K562 (cell line): Measurements from ENCODE around the gene CST6. TPM values are rescaled to one million over a fixed set of nuclear protein-coding genes. Genes with fewer than 3 reads are reported as not detected.

Source experiments
- ATAC-seq: fragments of 200-7000 bp; cut with Tn5 transposase; 3 replicates; pipeline ENCODE4 v1.9.1; 2020; ENCODE audit warnings: moderate library complexity
- BruUV-seq: library from RNA; stranded (reverse); fragments of 400-500 nt; replicated peaks from 2 replicates; lab custom pipeline; 2021; lab: Mats Ljungman, UMichigan
- CTCF ChIA-PET: fragments of 300-600 bp; formaldehyde crosslinking; extraction: SDS; loops from one replicate; lab custom pipeline; 2021; ENCODE audit warnings: low intra/inter-chr PET ratio; lab: Yijun Ruan, JAX
- POLR2A ChIA-PET: fragments of 300-600, 350-650 bp; sonication (Branson Sonifier 250); formaldehyde crosslinking; extraction: SDS; loops from one replicate; lab custom pipeline; 2021; ENCODE audit warnings: antibody characterized with exemption, inconsistent platforms; lab: Yijun Ruan, JAX
- DNase-seq, 4 experiments: peaks; one replicate each; pipeline versions ENCODE4 v3.0.0 to v3.0.0-alpha.2; 2011 to 2018; ENCODE audit warnings: low spot score in 3 of 4, mixed read lengths in 3 of 4; ENCODE audit errors: extremely low read depth in 1 of 4
- FAIRE-seq: peaks from 2 replicates; lab custom pipeline; 2011; peaks lifted over from hg19 to GRCh38; lab: Jason Lieb, UNC
- H2AFZ ChIP-seq: 2 replicates; pipeline ENCODE4 v1.6.0; 2011; ENCODE audit warnings: low read depth, low read length, control low read depth, inconsistent platforms
- H3K27ac ChIP-seq: fragments of 200-600 bp; 3 replicates; pipeline ENCODE4 v1.8.0; 2011; ENCODE audit warnings: low read depth, mild to moderate bottlenecking, control low read depth, inconsistent platforms, low read length, moderate library complexity, mixed read lengths; ENCODE audit errors: extremely low read depth
- H3K27me3 ChIP-seq, 2 experiments: fragments of 300-600 bp in 1 of 2; 2 replicates in 1 of 2; 3 replicates in 1 of 2; pipeline versions ENCODE4 v1.6.0 to v1.8.0; 2011; ENCODE audit warnings: inconsistent platforms in 2 of 2, low read length in 2 of 2, mild to moderate bottlenecking in 1 of 2, mixed read lengths in 1 of 2, moderate library complexity in 1 of 2; ENCODE audit not compliant: control insufficient read depth in 2 of 2, insufficient read depth in 2 of 2
- H3K36me3 ChIP-seq: fragments of 300-600 bp; 3 replicates; pipeline ENCODE4 v1.8.0; 2011; ENCODE audit warnings: mild to moderate bottlenecking, low read length, inconsistent platforms; ENCODE audit not compliant: control insufficient read depth, insufficient read depth
- H3K4me1 ChIP-seq, 2 experiments: fragments of 200-600 bp in 1 of 2; replicated peaks in 1 of 2; 2 replicates in 1 of 2; 3 replicates in 1 of 2; pipeline versions ENCODE4 v1.5.1 to v1.8.0; 2011; ENCODE audit warnings: inconsistent platforms in 2 of 2, low read length in 2 of 2, mild to moderate bottlenecking in 1 of 2, mixed read lengths in 1 of 2, moderate library complexity in 1 of 2; ENCODE audit not compliant: control insufficient read depth in 2 of 2, insufficient read depth in 2 of 2
- H3K4me2 ChIP-seq: 2 replicates; pipeline ENCODE4 v1.6.1; 2011; ENCODE audit warnings: low read length, control low read depth, inconsistent platforms, mixed read lengths; ENCODE audit not compliant: insufficient read depth
- H3K4me3 ChIP-seq: fragments of 200-600 bp; sonication (generic), shearing (Covaris generic); 2 replicates; pipeline ENCODE4 v1.5.1; 2016; ENCODE audit warnings: control low read depth, inconsistent platforms
- H3K79me2 ChIP-seq: fragments of 200-600 bp; 3 replicates; pipeline ENCODE4 v1.8.0; 2011; ENCODE audit warnings: low read length, inconsistent platforms; ENCODE audit not compliant: control insufficient read depth, insufficient read depth
- H3K9ac ChIP-seq, 2 experiments: 2 replicates each; pipeline versions ENCODE4 v1.6.0 to v1.6.1; 2011; ENCODE audit warnings: low read depth in 2 of 2, low read length in 2 of 2, control low read depth in 1 of 2, inconsistent platforms in 1 of 2, mild to moderate bottlenecking in 1 of 2, mixed read lengths in 1 of 2; ENCODE audit not compliant: insufficient read depth in 1 of 2
- H3K9me1 ChIP-seq: one replicate; pipeline ENCODE4 v1.6.0; 2011; ENCODE audit warnings: inconsistent platforms, mild to moderate bottlenecking, low read length, moderate library complexity; ENCODE audit not compliant: control insufficient read depth, insufficient read depth
- H3K9me3 ChIP-seq: replicated peaks from 2 replicates; pipeline ENCODE4 v1.5.1; 2011; ENCODE audit warnings: low read depth, low read length, inconsistent platforms; ENCODE audit not compliant: control insufficient read depth, insufficient read depth
- H4K20me1 ChIP-seq: replicated peaks from 2 replicates; pipeline ENCODE4 v1.6.1; 2011; ENCODE audit warnings: low read length, inconsistent platforms, mixed read lengths; ENCODE audit not compliant: control insufficient read depth, insufficient read depth
- ARID3A ChIP-seq: IDR thresholded peaks from 2 replicates; pipeline ENCODE4 v1.6.1; 2012; ENCODE audit warnings: low read depth, low read length, improper control_type of control experiment, borderline replicate concordance
- BCOR ChIP-seq: fragments of 450-650 bp; IDR thresholded peaks from 2 replicates; pipeline ENCODE4 v1.6.1; 2016
- CBX3 ChIP-seq, 2 experiments: IDR thresholded peaks; 1 replicate in 1 of 2; 2 replicates in 1 of 2; pipeline ENCODE4 v1.6.1; 2012; ENCODE audit warnings: inconsistent platforms in 2 of 2, low read length in 2 of 2, borderline replicate concordance in 1 of 2, control low read depth in 1 of 2
- POLR2A ChIP-seq: fragments of 450-650 bp; conservative IDR thresholded peaks from 2 replicates; pipeline ENCODE4 v1.6.1; 2016
- RFX1 ChIP-seq: fragments of 450-650 bp; IDR thresholded peaks from 2 replicates; pipeline ENCODE4 v1.6.1; 2016; ENCODE audit warnings: mild to moderate bottlenecking, moderate library complexity
- WGBS: fragments of 100-300 bp; shearing (Covaris generic); methylation state at CpG from one replicate; pipeline ENCODE4 v1.1.6; 2016; ENCODE audit warnings: low coverage, mixed read lengths; ENCODE audit not compliant: insufficient coverage; ENCODE audit errors: missing lambda C conversion rate; 5-methylcytosine and 5-hydroxymethylcytosine counted together
- in situ Hi-C: fragments of 300-500 bp; cut with MboI; formaldehyde crosslinking; loops from 4 replicates; pipeline ENCODE4 v1.15.0; 2018; ENCODE audit warnings: inconsistent platforms, mixed read lengths
- intact Hi-C: fragments of 100-400 bp; cut with micrococcal nuclease; formaldehyde crosslinking; loops from 2 replicates; pipeline ENCODE4 v1.14.2; 2022
- polyA plus RNA-seq, 8 experiments: library from polyadenylated mRNA; depleted of rRNA in 4 of 8; stranded (reverse) in 5 of 8; unstranded in 3 of 8; fragments of >200 nt; fragmentation: Nextera tagmentation in 2 of 8; fragmentation: Illumina TruSeq in 1 of 8; extraction: Ambion mirVana in 2 of 8; extraction: Trizol in 1 of 8; gene quantifications; 2 replicates each; pipeline versions ENCODE4 v1.2.1 to v1.2.3, GENCODE V29; 2011 to 2014; ENCODE audit warnings: inconsistent platforms in 1 of 8, missing spikeins in 1 of 8
- total RNA-seq, 7 experiments: library from RNA; depleted of rRNA in 6 of 7; stranded (reverse); fragments of >200 nt in 6 of 7; fragmentation: Illumina TruSeq in 2 of 7; extraction: Trizol in 2 of 7; gene quantifications; 2 replicates each; pipeline versions ENCODE4 v1.2.1 to v1.2.3, GENCODE V29; 2011 to 2021; ENCODE audit warnings: low replicate concordance in 1 of 7
- TF ChIP-seq, protein P1 (sequence below): sonication (generic); formaldehyde crosslinking; IDR thresholded peaks from 2 replicates; pipeline ENCODE4 v1.8.0; 2023; ENCODE audit warnings: missing genetic modification reagents, mild to moderate bottlenecking, borderline replicate concordance
- TF ChIP-seq, protein P2 (sequence below): sonication (generic); formaldehyde crosslinking; IDR thresholded peaks from 2 replicates; pipeline ENCODE4 v1.8.0; 2022; ENCODE audit warnings: missing genetic modification reagents, mild to moderate bottlenecking, borderline replicate concordance
- TF ChIP-seq, protein P3 (sequence below): sonication (generic); formaldehyde crosslinking; IDR thresholded peaks from 2 replicates; pipeline ENCODE4 v1.8.1; 2023; ENCODE audit warnings: mild to moderate bottlenecking, missing genetic modification reagents, moderate library complexity

The CST6 gene
- total and polyA plus RNA-seq, 9 of the 15 experiments (the other 6 are each of a cell fraction or from before 2014, with no cell fraction given), result not detected

GRCh38 chr11:65987336-65987735, 24.5 kb upstream of the CST6 start (continued):
- TF ChIP-seq, protein P1, sequence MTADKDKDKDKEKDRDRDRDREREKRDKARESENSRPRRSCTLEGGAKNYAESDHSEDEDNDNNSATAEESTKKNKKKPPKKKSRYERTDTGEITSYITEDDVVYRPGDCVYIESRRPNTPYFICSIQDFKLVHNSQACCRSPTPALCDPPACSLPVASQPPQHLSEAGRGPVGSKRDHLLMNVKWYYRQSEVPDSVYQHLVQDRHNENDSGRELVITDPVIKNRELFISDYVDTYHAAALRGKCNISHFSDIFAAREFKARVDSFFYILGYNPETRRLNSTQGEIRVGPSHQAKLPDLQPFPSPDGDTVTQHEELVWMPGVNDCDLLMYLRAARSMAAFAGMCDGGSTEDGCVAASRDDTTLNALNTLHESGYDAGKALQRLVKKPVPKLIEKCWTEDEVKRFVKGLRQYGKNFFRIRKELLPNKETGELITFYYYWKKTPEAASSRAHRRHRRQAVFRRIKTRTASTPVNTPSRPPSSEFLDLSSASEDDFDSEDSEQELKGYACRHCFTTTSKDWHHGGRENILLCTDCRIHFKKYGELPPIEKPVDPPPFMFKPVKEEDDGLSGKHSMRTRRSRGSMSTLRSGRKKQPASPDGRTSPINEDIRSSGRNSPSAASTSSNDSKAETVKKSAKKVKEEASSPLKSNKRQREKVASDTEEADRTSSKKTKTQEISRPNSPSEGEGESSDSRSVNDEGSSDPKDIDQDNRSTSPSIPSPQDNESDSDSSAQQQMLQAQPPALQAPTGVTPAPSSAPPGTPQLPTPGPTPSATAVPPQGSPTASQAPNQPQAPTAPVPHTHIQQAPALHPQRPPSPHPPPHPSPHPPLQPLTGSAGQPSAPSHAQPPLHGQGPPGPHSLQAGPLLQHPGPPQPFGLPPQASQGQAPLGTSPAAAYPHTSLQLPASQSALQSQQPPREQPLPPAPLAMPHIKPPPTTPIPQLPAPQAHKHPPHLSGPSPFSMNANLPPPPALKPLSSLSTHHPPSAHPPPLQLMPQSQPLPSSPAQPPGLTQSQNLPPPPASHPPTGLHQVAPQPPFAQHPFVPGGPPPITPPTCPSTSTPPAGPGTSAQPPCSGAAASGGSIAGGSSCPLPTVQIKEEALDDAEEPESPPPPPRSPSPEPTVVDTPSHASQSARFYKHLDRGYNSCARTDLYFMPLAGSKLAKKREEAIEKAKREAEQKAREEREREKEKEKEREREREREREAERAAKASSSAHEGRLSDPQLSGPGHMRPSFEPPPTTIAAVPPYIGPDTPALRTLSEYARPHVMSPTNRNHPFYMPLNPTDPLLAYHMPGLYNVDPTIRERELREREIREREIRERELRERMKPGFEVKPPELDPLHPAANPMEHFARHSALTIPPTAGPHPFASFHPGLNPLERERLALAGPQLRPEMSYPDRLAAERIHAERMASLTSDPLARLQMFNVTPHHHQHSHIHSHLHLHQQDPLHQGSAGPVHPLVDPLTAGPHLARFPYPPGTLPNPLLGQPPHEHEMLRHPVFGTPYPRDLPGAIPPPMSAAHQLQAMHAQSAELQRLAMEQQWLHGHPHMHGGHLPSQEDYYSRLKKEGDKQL (CRISPR knock-in tag), result no peak

- ChIA-PET CTCF (interaction anchor here (0.6 to 2.6 kb wide), 23 partner anchors 31 to 713 kb away, joined by 3 to 40 read pairs (median 5); partner anchors contain the start of genes FIBP and KAT5), POLR2A (interaction anchor here (0.6 to 1.4 kb wide), 10 partner anchors 73 to 286 kb away, joined by 3 to 12 read pairs (median 4); partner anchors contain the start of genes CCDC85B, FIBP and FOSL1)
- 0 out of 5 replicates have a peak, but pooled peaks cover 0 to 3% of the 10 kb centered on the region in 2 experiments for H3K4me1 ChIP-seq
- peak; percentile 100 for ATAC-seq
- in situ Hi-C loops (loop anchor here (5.0 kb wide), 1 partner anchor 107 kb away; no protein-coding TSS in a partner anchor), intact Hi-C loops (loop anchor here (1.0 to 10.0 kb wide), 6 partner anchors 33 to 278 kb away; partner anchors contain the start of genes AP5B1, CCDC85B and OVOL1)
- H3K36me3 ChIP-seq, result peaks cover 5% of the 10 kb centered on the region; the same call in 2 of the 3 replicates
- no peaks in the 10 kb centered on the region for H3K27me3 ChIP-seq
- no peaks in the 10 kb centered on the region for H3K79me2 ChIP-seq
- H3K9ac ChIP-seq, result no peak overlapping the region
- H3K9me1 ChIP-seq, result no peaks in the 10 kb centered on the region
- peak; percentile 75 to 96 (median 82) for DNase-seq
- no peak overlapping the region for H3K27ac ChIP-seq
- H3K4me2 ChIP-seq, result no peak overlapping the region
- no peak overlapping the region for H3K4me3 ChIP-seq
- peak; percentile 100 for FAIRE-seq
- H4K20me1 ChIP-seq, result no peaks in the 10 kb centered on the region
- H3K9me3 ChIP-seq, result no peaks in the 10 kb centered on the region
- WGBS, result 41% methylated on average over 8 of the region's 10 CpGs
- no peak overlapping the region for H2AFZ ChIP-seq
- BruUV-seq, result no TSS peak
- peak; percentile 81 for TF ChIP-seq ARID3A
- TF ChIP-seq, protein P2, sequence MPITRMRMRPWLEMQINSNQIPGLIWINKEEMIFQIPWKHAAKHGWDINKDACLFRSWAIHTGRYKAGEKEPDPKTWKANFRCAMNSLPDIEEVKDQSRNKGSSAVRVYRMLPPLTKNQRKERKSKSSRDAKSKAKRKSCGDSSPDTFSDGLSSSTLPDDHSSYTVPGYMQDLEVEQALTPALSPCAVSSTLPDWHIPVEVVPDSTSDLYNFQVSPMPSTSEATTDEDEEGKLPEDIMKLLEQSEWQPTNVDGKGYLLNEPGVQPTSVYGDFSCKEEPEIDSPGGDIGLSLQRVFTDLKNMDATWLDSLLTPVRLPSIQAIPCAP (CRISPR knock-in tag), result no peak
- TF ChIP-seq, protein P3, sequence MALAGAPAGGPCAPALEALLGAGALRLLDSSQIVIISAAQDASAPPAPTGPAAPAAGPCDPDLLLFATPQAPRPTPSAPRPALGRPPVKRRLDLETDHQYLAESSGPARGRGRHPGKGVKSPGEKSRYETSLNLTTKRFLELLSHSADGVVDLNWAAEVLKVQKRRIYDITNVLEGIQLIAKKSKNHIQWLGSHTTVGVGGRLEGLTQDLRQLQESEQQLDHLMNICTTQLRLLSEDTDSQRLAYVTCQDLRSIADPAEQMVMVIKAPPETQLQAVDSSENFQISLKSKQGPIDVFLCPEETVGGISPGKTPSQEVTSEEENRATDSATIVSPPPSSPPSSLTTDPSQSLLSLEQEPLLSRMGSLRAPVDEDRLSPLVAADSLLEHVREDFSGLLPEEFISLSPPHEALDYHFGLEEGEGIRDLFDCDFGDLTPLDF (CRISPR knock-in tag), result peak; percentile 29; the same call in 1 of the 2 replicates
- peak in 1 of 2 experiments; percentile 92; a peak in 1 of 3 replicates for TF ChIP-seq CBX3 (IDR thresholded peaks at IDR 0.05; ENCODE audit: borderline replicate concordance in 1 of 2, low read length in 2 of 2)
- no peak for TF ChIP-seq POLR2A
- no peak for TF ChIP-seq BCOR
- no peak for TF ChIP-seq RFX1
Observed at GRCh38 chr11:65988791-65989592, 22.8 kb upstream of the CST6 start.
